Stromal cell of bone marrow (primary cell): ENCODE data around the gene MED23.

ENCODE experiments used
- DNase-seq: peaks from one replicate; pipeline ENCODE4 v3.0.0-alpha.2; 2012; ENCODE audit warnings: low read depth

MED23 gene

DNA sequence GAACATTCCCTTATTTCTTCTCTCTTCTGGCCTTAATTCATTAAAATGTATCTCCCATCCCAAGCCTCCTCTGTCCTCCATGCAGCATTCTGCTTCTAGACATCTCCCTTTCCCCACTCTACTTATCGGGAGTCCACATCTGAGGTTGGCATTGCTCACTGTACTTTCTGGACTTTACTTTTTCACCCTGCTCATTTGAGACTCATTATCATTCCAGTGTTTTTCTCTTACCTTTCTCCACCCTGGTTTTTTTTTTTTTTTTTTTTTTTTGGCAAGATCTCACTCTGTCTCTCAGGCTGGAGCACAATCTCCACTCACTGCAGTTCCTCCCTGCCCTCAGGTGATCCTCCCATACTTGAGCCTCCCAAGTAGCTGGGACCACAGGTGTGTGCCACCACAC, 13.5 kb upstream of the MED23 start:
- DNase-seq: no peak

DNA sequence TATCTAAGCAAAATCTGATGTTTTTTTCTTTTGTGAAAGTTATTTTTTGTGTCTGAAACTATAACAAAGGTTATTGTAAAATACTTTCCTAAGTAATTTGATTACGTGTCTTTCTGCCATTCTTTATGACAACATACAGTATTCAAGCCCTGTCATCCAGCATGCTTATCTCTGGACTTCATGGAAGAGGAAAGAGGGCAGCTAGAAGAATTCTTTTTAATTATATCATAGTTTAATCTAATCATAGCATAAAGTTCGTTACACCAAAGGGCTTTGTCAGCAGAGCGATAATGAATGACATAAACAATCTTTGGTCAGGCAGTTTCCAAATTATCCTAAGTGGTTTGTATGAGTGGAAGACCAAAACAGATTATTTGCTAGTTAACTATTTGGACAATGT, 12.5 kb upstream of the MED23 start:
- no peak for DNase-seq

DNA sequence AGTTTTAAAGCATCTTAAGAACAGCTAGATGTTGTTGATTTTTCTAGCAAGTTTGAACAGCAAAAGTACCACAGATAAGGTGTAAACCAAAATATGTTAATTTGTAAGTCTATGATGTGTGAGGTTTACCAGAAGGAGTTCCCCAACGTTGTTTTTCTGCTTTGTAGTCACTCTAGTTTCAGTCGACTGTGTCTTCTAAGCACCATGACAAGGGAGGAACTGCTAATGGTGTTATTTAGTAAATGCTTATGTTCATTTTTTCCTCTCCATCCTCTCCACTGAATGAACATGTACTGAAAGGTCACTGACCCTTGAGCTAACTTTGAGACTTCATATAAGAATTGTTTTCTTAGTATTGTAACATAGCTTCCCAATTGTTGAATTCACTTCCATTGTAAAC, 12.1 kb upstream of the MED23 start:
- no peak for DNase-seq

DNA sequence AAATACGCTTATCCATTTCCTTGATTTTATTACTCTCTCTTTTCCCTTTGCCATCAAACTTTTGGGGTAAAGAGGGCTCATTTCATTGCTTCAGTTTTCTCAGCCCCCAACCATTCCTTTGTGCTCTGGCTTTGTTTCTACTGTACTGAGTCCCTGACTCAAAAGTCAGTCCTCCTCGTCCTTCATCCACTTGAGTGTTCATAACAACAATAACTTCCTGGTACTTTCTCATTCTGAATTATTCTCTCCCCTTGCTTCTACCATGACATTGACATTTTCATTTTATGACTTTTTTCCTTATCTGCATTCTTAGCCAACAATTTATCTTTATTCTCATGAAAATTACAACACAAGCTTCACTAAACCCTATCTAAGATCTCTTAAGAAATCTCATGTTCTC, 10.0 kb upstream of the MED23 start:
- no peak for DNase-seq

DNA sequence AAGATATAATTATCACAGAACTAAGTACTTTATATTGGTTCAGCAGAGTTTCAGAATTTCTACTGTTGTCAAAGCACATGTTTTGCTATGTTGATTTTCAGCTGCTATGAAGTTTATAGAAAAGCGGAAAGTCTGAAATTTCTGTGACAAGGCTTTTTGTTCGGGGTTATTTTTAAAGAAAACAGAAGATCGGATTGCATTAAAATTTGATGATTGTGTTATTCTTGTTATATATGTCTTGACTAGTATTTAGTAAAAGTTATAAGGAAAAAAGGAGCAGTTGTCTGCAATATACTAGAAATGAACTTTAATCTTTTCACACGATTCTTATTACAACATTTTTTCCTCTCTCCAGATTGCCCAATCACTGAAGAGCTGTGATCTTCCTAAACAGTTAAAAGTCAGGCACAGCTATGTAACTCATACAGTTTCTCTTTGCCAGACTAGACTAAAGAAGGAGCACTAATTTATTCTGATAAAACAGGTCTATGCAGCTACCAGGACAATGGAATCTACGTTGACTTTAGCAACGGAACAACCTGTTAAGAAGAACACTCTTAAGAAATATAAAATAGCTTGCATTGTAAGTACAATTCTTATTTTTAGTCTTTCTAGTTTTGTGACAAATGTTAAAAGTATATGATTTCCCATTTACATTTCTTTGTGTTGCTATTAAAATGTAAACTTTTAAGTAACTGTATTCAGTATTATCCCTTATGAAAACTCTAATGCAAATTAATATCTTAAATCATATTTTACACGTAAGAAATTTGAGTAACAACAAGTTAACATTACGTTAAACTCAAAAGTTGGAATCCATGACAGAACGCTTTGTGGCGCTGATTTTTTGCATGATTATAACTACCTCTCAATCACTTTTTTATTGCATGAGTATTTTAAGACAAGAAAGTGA, 9.1 kb upstream of the MED23 start, which contains the start of gene ENPP3:
Gene ENPP3 (plus strand): TSS at position 423 of the 913 bp plus-strand sequence. CDS start 83 bp downstream, at position 506.
- DNase-seq: peak; percentile 12

DNA sequence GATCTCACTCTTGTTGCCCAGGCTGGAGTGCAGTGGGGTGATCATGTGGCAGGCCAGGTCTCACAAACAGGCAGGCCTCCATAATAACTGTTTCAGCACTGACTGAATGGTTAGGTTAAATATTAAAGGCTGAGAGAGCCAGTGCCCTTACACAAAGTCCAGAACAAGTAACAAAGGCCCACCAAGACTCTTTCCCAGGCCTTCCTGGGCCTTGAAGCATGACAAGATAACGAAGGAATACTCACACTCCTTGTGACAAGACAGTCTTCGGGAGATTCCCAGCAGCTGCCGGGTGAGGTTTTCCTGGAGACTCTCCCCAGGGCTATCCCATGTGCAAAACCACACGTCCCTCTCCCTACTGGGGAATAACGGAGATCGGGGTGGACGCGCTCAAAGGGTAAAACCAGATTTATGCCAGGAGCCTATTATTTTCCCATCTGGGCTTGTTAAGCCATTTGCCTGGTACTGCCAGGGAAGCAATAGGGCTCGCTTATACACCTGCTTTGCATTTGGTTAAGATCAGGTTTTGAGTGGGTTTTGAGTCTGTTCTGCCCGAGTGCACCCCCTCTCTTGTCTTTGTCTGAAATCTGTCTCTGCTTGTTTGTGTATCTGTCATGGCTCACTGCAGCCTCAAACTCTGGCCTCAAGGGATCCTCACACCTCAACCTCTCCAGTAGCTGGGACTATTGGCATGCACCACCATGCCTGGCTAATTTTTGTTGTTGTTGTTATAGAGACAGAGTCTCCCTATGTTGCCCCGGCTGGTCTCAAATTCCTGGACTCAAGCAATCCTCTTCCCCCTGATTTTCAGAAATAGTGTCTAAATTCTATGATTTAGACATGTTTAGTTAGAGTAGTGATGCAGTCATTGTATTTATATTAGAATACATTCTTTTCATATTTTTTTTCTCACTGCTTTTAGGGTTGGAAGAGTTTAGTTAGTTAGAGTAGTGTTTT, 7.6 kb upstream of the MED23 start:
- no peak for DNase-seq

DNA sequence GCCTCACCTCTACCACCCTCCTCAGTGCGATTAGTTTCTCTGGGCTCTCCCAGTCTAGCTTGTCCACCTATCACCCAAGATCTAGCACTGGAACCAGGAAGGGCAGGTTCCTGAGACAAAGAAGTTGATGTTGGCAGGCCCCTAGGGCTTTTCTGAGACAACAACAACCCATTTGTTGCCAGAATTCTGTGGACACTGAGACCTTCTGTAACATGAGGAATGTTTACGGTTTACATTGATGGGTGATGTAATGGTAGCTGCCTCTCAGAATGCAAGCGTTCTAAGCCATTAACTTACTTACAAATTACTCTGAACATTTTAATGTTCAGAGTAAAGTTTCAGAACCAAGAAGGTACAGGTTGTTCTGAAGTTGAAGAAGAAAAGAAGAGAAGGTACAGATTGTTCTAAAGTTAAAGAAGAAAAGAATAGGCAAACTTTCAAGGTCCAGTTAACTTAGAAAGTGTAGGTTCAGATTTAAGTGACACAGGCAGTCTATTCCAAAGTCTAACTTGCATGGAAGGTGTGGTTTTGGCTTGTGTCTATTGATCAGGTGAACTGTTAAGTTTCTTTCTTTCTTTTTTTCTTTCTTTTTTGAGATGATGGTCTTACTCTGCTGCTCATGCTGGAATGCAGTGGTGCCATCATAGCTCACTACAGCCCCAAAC, 3.7 kb upstream of the MED23 start:
- no peak for DNase-seq

DNA sequence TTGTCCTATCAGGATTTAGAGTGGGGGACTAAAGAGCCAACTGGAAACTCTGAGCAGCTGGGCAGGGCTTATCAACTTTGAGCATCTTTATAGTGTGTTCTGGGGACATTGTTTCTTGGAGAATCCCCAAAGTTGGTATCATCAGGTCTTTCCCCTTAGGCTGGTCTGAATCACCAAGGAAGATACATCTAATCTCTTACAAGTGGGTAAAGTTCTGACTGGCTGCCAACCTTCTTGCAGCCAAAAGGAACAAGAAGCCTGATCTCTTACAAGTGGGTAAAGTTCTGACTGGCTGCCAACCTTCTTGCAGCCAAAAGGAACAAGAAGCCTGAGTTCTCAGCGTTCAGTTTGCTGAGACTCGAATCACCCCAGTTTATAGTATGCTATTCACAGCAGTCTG, 1.6 kb upstream of the MED23 start:
- DNase-seq: no peak

DNA sequence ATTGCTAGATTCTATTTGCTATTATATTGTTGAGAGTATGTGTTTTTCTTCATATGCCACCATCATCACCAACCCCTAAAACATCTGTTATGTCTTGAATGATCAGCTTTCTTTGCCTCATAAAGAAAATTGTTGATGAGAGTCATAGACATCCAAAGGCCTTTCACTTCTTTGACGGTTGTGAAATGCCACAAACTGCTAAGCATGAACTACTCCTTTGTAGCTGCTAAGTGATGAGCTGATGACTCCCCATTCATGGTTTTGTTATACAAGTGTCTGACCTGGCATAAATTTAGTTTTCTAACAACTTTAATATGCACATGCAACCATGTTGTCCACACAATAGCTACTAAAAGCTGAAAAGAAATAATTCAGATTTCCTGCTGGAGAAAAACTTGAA, 684 bp upstream of the MED23 start:
- DNase-seq: peak; percentile 8

DNA sequence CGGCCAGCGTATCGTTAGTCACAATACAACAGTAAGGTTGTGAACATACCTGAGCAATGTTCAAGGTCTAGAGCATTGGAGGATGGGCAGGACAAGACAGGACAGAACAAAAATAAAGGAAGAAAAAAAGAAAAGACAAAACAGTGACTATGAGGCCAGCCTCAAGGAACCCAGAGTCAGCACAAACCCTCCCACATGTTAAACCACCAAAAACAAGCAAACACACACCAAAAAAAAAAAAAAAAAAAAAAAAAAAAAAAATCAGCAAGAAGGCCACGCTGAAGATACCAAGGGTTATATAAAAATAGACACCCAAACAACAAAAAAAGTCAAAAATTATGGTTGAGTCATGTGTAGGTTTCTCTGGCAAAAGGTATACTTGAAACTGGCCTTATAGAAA, 12.8 kb downstream of the MED23 start:
- no peak for DNase-seq

DNA sequence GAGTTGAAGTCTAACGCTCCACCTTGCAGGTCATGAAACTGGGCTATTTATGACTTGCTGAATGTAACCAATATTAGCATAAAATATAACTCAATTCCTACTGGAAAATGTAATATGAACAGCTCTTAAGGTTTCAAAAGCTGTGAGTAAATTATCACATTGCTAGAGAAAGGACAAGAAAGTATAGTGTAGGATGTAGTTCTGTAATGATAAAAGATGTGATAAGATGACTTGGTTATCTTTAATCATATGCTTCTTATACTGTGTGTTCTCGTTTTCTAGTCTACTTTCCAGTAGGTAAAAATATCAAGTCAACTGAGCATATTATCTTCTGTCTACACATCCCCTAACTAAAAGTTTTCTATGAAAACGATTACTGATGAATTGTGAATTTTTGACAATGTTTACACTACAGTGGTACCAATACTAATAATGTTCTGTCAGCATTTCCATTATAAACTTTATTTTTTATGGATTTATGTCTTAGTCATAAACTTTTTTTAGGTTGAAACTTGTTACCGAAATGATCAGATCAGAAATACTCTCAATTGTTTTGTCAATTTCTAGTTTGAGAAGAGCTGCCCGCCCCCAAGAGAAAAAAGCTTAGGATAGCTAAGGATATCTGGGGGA, 14.6 kb downstream of the MED23 start:
- DNase-seq: no peak

DNA sequence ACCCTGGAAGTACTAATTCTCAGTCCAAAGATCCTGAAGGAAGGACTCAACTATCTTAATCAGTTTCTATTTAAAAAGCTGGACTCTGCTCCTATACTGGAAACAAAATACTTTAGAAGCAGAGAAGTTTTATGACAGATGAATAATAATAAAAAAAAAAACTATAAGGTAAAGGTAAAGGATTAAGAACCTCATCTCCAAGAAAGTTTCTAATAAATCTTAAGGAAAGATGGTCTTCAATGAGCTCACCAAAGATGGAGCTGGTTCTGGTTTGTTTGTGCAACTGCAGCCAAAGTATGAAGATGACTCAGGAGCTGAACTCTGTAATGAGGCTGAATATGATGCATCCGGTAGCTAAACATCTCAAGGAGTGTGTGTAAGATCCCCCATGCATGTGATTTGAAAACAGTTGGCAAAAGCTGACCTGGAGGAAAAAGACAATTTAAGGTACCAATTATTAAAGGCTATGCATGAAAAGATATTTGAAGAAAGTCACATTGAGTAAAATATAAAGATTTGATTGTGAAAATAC, 25.2 kb downstream of the MED23 start:
- DNase-seq: peak; percentile 83

DNA sequence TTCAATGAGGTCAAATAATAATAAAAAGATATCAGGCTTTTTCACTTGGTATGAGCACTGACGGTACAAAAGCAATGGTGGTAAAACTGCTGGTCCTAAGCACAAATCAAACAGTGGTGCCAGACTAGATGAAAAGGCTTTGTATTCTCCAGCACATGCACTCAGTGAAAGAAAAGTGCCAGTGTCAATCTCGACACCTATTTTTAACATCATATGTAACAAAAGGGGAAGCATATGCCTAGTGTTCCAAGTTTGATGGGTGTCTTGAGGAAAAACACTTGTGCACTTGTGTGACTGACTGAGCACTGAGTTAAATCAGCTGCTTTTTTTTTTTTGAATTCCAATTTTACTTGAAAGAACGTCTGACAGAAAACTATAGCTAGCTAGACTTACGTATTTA, 27.3 kb downstream of the MED23 start:
- DNase-seq: no peak

DNA sequence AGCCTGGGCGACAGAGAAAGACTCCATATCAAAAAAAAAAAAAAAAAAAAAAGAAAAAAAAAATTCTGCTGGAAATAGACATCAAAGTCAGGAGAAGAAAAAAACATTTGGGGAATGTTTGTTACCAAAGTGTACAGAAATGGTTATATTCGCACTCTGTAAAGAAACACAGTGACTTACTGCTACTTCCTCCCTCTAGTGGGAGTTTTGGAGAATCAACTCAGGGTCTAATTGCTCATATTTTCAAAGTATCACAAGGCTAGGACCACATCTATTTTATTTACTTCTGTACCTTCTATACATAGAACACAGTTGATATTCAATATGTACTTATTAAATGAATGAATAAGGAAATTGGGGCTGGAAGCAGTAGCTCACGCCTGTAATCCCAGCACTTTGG, 30.6 kb downstream of the MED23 start:
- DNase-seq: no peak

DNA sequence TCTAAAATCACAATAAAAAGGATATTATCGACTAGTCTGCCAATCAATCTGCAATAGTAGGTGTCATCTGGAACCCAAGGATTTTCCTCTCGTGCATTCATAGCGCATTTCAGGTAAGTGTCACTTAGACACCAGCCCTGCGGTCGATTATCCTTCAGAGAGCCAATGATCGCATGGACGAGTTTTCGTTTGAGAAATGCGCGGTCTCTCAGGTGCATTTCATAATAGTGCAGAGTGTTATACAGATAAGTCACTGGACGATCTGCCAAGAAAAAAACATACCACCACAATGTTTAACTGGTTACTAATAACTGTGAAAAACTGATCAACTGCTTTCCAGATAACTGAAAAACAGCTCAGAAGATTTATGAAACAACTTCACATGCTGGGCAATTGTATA, 34.0 kb downstream of the MED23 start:
- DNase-seq: no peak

DNA sequence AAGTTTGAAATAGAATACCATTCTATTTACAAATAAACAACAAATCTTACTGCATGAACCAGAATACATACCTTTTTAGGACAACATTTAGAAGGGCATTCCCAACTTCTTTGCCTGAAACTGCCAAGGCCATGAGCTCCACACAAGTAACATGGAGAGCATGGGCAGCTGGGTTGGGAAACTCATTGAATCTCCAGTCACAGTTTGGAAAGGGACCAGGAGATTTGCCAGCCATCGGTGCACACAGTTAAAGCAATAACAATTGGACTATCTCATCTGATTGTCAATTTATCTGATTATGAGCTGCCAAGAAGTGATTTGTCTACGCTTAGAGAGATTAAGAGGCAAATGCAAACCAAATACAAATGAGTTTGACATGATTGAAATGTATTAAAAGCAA, 35.1 kb downstream of the MED23 start:
- no peak for DNase-seq

DNA sequence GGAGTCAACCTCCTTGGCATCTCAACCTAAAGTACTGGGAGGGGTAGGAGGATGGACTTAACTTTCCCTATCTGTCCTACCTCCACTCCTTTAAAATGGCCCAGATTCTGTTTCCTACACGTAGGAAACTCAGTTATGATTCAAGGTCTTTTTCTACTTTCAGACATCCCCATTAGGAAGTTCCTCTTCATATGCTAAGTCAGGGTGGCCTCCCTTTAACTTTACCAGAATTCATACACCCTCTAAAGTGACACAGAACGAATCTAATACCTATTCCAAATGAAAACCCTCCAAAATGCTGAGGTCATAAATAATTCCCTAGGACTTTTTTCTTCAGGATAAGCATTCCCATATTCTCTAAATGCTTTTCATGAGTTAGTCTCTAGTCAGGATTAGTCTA, 39.4 kb downstream of the MED23 start:
- DNase-seq: no peak

DNA sequence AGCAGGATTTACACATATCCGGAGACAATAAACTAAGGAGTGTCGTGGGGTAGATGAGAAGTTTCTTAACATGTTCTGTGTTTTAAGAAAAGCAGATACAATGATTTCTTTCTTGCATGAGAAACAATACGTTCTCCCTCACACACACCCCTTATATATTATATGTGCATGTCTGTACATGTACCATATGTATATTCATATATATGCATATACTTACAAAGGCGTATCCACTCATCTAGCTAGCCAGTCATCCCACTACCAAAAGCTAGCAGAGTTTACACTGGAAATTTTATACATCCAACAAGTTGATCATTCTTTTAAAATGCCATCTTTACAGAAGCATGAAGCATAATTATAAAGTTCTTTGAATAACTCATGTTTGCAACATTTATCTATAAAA, 40.1 kb downstream of the MED23 start:
- no peak for DNase-seq

DNA sequence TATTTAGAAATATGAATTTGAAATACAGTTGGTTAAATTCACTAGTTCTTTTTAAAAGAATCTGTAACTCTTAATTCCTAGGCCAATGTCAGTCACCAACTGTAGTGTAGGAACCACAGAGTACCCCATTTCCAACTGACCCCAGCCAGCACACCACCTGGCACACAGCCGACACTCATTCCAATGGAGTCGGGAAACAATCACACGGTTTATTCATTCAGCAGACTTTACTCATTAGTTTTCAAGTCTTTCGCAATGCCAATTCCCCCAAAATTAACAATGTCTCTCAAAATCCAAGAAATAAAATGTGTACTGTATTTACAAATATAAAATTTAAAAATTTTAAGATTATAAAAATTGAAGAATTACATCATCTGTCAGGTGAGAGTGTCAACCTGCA, 41.5 kb downstream of the MED23 start:
- no peak for DNase-seq

DNA sequence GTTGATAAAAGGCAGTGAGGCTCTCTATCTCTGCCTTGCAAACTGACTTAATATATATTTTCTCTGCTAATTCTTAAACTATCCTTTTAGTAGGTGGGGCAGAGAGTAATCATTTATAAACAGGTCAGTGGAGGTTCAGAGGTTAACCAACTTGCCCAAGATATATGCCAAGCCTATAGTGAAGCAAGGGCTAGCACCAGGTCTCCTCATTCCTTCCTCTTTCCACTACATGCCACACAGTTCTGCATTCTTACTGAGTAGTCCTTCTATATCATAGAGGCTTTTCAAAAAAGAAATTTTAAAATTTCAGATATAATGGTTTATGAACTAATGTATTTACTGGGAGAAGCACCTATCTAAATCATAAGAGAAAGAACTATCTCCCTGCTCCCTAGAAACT, 46.5 kb downstream of the MED23 start:
- no peak for DNase-seq

DNA sequence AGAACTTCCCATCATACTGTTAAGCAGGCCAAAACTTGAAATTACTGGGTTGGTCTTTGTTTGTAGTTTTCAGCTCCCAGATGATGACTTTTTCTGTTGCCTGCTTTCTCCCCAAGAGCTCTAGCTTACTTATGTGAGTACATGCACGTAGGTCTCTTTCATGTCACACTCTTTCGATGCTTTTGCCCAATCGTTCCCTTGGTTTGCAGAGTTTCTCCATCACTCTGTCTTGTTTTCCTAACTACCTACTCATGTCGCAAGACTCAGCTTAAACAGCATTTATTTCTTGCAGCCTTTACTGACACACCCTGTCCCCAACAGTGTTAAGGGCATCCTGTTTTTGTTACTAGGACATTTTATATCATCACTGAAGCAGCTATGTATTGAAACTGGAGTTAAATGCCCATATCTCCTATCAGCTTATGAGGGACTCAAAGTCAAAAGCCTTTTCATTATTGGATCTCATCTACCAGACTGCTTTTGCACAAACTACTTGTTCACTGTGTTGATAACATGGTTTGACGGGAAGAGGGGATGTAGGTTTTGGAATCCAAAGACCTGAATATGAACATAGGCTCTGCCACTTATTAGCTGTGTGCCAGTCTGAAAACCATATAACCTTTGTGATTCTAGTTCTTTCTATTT, 52.1 kb downstream of the MED23 start:
- no peak for DNase-seq
